CD4-positive, CD25-positive, alpha-beta regulatory T cell (primary cell): ENCODE measurements around the gene SLC6A6. TPM values are rescaled to one million over a fixed set of nuclear protein-coding genes. Genes with fewer than 3 reads are reported as not detected.
A peak's percentile ranks its signal among the peaks of the same experiment; 100 is the strongest.
"Not testable (repeated sequence)": the region's sequence is repeated elsewhere in the genome, so short reads cannot be mapped to it uniquely, and the experiment has no call there.

Experiments used
- ATAC-seq, 2 donors: fragments of 150-1000 bp; cut with Tn5 transposase; one replicate each; pipeline ENCODE4 v1.10.0; 2021; ENCODE audit warnings: low read depth in 2 of 2, moderate number of reproducible peaks in 2 of 2, moderate library complexity in 1 of 2
- DNase-seq, 3 donors: peaks; one replicate each; pipeline versions ENCODE4 v3.0.0 to v3.0.0-alpha.2; 2012 to 2022; ENCODE audit warnings: mixed read lengths in 1 of 3
- H3K27ac ChIP-seq: one replicate; pipeline ENCODE4 v1.7.0; 2013; ENCODE audit warnings: mild to moderate bottlenecking, low read length; ENCODE audit not compliant: insufficient read depth, poor library complexity, severe bottlenecking
- H3K27me3 ChIP-seq: one replicate; pipeline ENCODE4 v1.7.0; 2013; ENCODE audit warnings: low read length; ENCODE audit not compliant: control insufficient read depth, insufficient read depth
- H3K36me3 ChIP-seq: one replicate; pipeline ENCODE4 v1.7.0; 2013; ENCODE audit warnings: mild to moderate bottlenecking, low read length, moderate library complexity; ENCODE audit not compliant: control insufficient read depth, insufficient read depth
- H3K4me1 ChIP-seq: 2 replicates; pipeline ENCODE4 v1.7.0; 2013; ENCODE audit warnings: mild to moderate bottlenecking, low read length; ENCODE audit not compliant: insufficient read depth, control insufficient read depth, poor library complexity, severe bottlenecking
- H3K4me3 ChIP-seq: one replicate; pipeline ENCODE4 v1.7.0; 2013; ENCODE audit warnings: low read depth, mild to moderate bottlenecking, low read length, moderate library complexity
- H3K9me3 ChIP-seq, 2 experiments: 1 replicate in 1 of 2; 2 replicates in 1 of 2; pipeline ENCODE4 v1.7.0; 2013; ENCODE audit warnings: low read length in 2 of 2, mild to moderate bottlenecking in 1 of 2, moderate library complexity in 1 of 2; ENCODE audit not compliant: control insufficient read depth in 2 of 2
- H3K27ac Mint-ChIP-seq, 3 donors: one replicate each; pipeline ENCODE4 v1.8.0; 2020 to 2022; ENCODE audit warnings: mild to moderate bottlenecking in 3 of 3, mixed read lengths in 3 of 3, moderate library complexity in 2 of 3
- H3K27me3 Mint-ChIP-seq: one replicate; pipeline ENCODE4 v1.8.0; 2022; ENCODE audit warnings: mild to moderate bottlenecking, mixed read lengths
- H3K36me3 Mint-ChIP-seq: one replicate; pipeline ENCODE4 v1.8.0; 2020; ENCODE audit warnings: mixed read lengths
- H3K4me1 Mint-ChIP-seq, 4 donors: one replicate each; pipeline ENCODE4 v1.8.0; 2020 to 2022; ENCODE audit warnings: mixed read lengths in 4 of 4, mild to moderate bottlenecking in 1 of 4
- H3K4me3 Mint-ChIP-seq, 4 donors: one replicate each; pipeline ENCODE4 v1.8.0; 2020 to 2022; ENCODE audit warnings: mild to moderate bottlenecking in 4 of 4, mixed read lengths in 4 of 4, moderate library complexity in 3 of 4
- H3K9me3 Mint-ChIP-seq, 7 donors: one replicate each; pipeline ENCODE4 v1.8.0; 2020 to 2022; ENCODE audit warnings: mixed read lengths in 7 of 7, mild to moderate bottlenecking in 3 of 7, moderate library complexity in 2 of 7
- polyA plus RNA-seq, 4 donors: library from polyadenylated mRNA; unstranded; fragments of 300-500 nt; fragmentation: Illumina TruSeq; gene quantifications; one replicate each; pipeline ENCODE4 v1.2.3, GENCODE V29; 2021
- total RNA-seq: library from RNA; stranded (reverse); gene quantifications from one replicate; pipeline ENCODE4 v1.2.3, GENCODE V29; 2022

Gene SLC6A6
- total and polyA plus RNA-seq, 5 donors from 2014 or later = 6.9 to 73.3 (median 9.1) TPM

GRCh38 chr3:14435175-14436014 is 33.0 kb downstream of the SLC6A6 start:
- Mint-ChIP-seq H3K4me3 (peak overlapping the region; percentile 14 to 83 (median 75)), H3K27ac (peak overlapping the region; percentile 95 to 99 (median 99)), H3K9me3 (no peaks in the 10 kb centered on the region), H3K27me3 (no peaks in the 10 kb centered on the region), H3K36me3 (no peaks in the 10 kb centered on the region), H3K4me1 (peaks cover 0 to 88% (median 54%) of the 10 kb centered on the region in 4 donors)
- DNase-seq (no peak), ATAC-seq (no peak)
- Histone ChIP-seq H3K36me3 (peaks cover 5% of the 10 kb centered on the region), H3K27me3 (no peaks in the 10 kb centered on the region), H3K4me3 (peak overlapping the region; percentile 11), H3K9me3 (no peaks in the 10 kb centered on the region), H3K27ac (peak overlapping the region; percentile 98), H3K4me1 (peaks cover 62% of the 10 kb centered on the region)

GRCh38 chr3:14436954-14437281 is 34.5 kb downstream of the SLC6A6 start:
- no peaks in the 10 kb centered on the region for H3K9me3 ChIP-seq
- ATAC-seq (no peak), DNase-seq (no peak)
- no peaks in the 10 kb centered on the region for H3K27me3 ChIP-seq
- H3K4me1 Mint-ChIP-seq = peaks cover 0 to 72% (median 42%) of the 10 kb centered on the region in 4 donors
- no peak overlapping the region for H3K4me3 ChIP-seq
- H3K9me3 Mint-ChIP-seq = no peaks in the 10 kb centered on the region
- H3K36me3 Mint-ChIP-seq = no peaks in the 10 kb centered on the region
- peak overlapping the region; percentile 47 to 99 (median 79) for H3K27ac Mint-ChIP-seq
- H3K27ac ChIP-seq = peak overlapping the region; percentile 29
- peaks cover 61% of the 10 kb centered on the region for H3K4me1 ChIP-seq
- peak overlapping the region in 1 of 4 donors; percentile 81 for H3K4me3 Mint-ChIP-seq
- peaks cover 5% of the 10 kb centered on the region for H3K36me3 ChIP-seq
- no peaks in the 10 kb centered on the region for H3K27me3 Mint-ChIP-seq

GRCh38 chr3:14437705-14438104 is 35.3 kb downstream of the SLC6A6 start:
- not testable (repeated sequence) for H3K9me3 ChIP-seq, H3K27me3 Mint-ChIP-seq, H3K36me3 ChIP-seq, H3K9me3 Mint-ChIP-seq, H3K27me3 ChIP-seq, ATAC-seq, H3K36me3 Mint-ChIP-seq, H3K4me3 Mint-ChIP-seq, DNase-seq, H3K4me3 ChIP-seq, H3K27ac ChIP-seq
- H3K4me1 ChIP-seq = peaks cover 53% of the 10 kb centered on the region
- Mint-ChIP-seq H3K4me1 (peaks cover 0 to 65% (median 42%) of the 10 kb centered on the region in 4 donors), H3K27ac (peak overlapping the region in 1 of 3 donors; percentile 99)

GRCh38 chr3:14438262-14438661 is 35.9 kb downstream of the SLC6A6 start:
- H3K4me3 Mint-ChIP-seq = no peak overlapping the region
- H3K9me3 Mint-ChIP-seq = no peaks in the 10 kb centered on the region
- ATAC-seq (no peak), DNase-seq (no peak)
- Histone ChIP-seq H3K27ac (no peak overlapping the region), H3K9me3 (no peaks in the 10 kb centered on the region), H3K4me3 (no peak overlapping the region), H3K4me1 (peaks cover 48% of the 10 kb centered on the region), H3K27me3 (no peaks in the 10 kb centered on the region), H3K36me3 (peaks cover 5% of the 10 kb centered on the region)
- H3K4me1 Mint-ChIP-seq = peaks cover 0 to 59% (median 37%) of the 10 kb centered on the region in 4 donors
- no peaks in the 10 kb centered on the region for H3K27me3 Mint-ChIP-seq
- no peaks in the 10 kb centered on the region for H3K36me3 Mint-ChIP-seq
- H3K27ac Mint-ChIP-seq = peak overlapping the region in 2 of 3 donors; percentile 44 to 68

GRCh38 chr3:14438929-14439328 is 36.5 kb downstream of the SLC6A6 start:
- ATAC-seq (no peak), DNase-seq (no peak)
- H3K9me3 Mint-ChIP-seq = no peaks in the 10 kb centered on the region
- no peaks in the 10 kb centered on the region for H3K27me3 ChIP-seq
- peaks cover 0 to 53% (median 35%) of the 10 kb centered on the region in 4 donors for H3K4me1 Mint-ChIP-seq
- peaks cover 11% of the 10 kb centered on the region for H3K36me3 ChIP-seq
- H3K36me3 Mint-ChIP-seq = no peaks in the 10 kb centered on the region
- H3K4me3 ChIP-seq = no peak overlapping the region
- H3K27me3 Mint-ChIP-seq = no peaks in the 10 kb centered on the region
- no peaks in the 10 kb centered on the region for H3K9me3 ChIP-seq
- peak overlapping the region in 2 of 3 donors; percentile 68 to 69 for H3K27ac Mint-ChIP-seq
- H3K4me1 ChIP-seq = peaks cover 41% of the 10 kb centered on the region
- no peak overlapping the region for H3K4me3 Mint-ChIP-seq
- no peak overlapping the region for H3K27ac ChIP-seq

GRCh38 chr3:14439501-14440167 is 37.2 kb downstream of the SLC6A6 start:
- no peak for DNase-seq
- peak in 1 of 2 donors; percentile 21 for ATAC-seq
- peaks cover 34% of the 10 kb centered on the region for H3K4me1 ChIP-seq
- no peaks in the 10 kb centered on the region for H3K36me3 Mint-ChIP-seq
- H3K27ac ChIP-seq = peak overlapping the region; percentile 5
- no peak overlapping the region for H3K4me3 ChIP-seq
- peaks cover 18% of the 10 kb centered on the region for H3K36me3 ChIP-seq
- H3K27me3 ChIP-seq = no peaks in the 10 kb centered on the region
- peaks cover 0 to 46% (median 28%) of the 10 kb centered on the region in 4 donors for H3K4me1 Mint-ChIP-seq
- peak overlapping the region in 1 of 4 donors; percentile 8 for H3K4me3 Mint-ChIP-seq
- H3K27ac Mint-ChIP-seq = peak overlapping the region; percentile 68 to 91 (median 80)
- no peaks in the 10 kb centered on the region for H3K9me3 Mint-ChIP-seq
- no peaks in the 10 kb centered on the region for H3K27me3 Mint-ChIP-seq
- H3K9me3 ChIP-seq = no peaks in the 10 kb centered on the region

- Histone ChIP-seq H3K4me3 (no peak overlapping the region), H3K9me3 (no peaks in the 10 kb centered on the region), H3K27me3 (no peaks in the 10 kb centered on the region), H3K4me1 (peaks cover 29% of the 10 kb centered on the region), H3K27ac (peak overlapping the region; percentile 5), H3K36me3 (peaks cover 19% of the 10 kb centered on the region)
- no peak overlapping the region for H3K4me3 Mint-ChIP-seq
- peaks cover 0 to 41% (median 24%) of the 10 kb centered on the region in 4 donors for H3K4me1 Mint-ChIP-seq
- no peaks in the 10 kb centered on the region for H3K27me3 Mint-ChIP-seq
- no peaks in the 10 kb centered on the region for H3K9me3 Mint-ChIP-seq
- H3K36me3 Mint-ChIP-seq = no peaks in the 10 kb centered on the region
- peak overlapping the region; percentile 68 to 91 (median 80) for H3K27ac Mint-ChIP-seq
- DNase-seq (no peak), ATAC-seq (no peak)
Observed at GRCh38 chr3:14440168-14440518, 37.7 kb downstream of the SLC6A6 start.
